ENCODE results near the gene TEPSIN.

The TEPSIN gene

GRCh38 chr17:81267390-81268067 is 28.7 kb upstream of the TEPSIN start:
- DNase-seq, result no peak

GRCh38 chr17:81265576-81265975 is 26.7 kb upstream of the TEPSIN start:
- no peak for DNase-seq

DNA sequence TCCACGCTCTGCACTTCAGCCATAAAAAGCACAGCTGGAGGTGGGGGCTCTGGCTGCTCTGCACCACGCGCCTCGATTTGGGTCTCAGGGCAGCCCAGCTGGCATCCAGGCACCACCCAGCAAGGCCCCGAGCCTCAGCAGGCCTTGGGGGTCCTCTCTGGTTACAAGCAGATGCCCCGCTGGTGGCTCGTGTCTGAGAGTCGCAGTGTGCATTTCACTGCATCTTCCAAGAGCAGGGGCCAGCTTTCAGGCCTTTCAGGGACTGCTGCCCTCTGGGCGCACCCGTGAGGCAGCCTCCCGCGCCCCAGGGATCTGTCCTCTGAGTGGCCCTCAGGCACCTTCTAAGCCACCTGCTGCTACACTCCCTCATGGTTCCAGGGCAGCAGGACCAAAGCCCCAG is 25.8 kb upstream of the TEPSIN start:
- no peak for DNase-seq

GRCh38 chr17:81263371-81264181 is 24.7 kb upstream of the TEPSIN start:
- no peak for DNase-seq

- no peak for DNase-seq
Measured at GRCh38 chr17:81261582-81262336, 22.9 kb upstream of the TEPSIN start.

GRCh38 chr17:81261096-81261495 is 22.2 kb upstream of the TEPSIN start:
- no peak for DNase-seq

DNA sequence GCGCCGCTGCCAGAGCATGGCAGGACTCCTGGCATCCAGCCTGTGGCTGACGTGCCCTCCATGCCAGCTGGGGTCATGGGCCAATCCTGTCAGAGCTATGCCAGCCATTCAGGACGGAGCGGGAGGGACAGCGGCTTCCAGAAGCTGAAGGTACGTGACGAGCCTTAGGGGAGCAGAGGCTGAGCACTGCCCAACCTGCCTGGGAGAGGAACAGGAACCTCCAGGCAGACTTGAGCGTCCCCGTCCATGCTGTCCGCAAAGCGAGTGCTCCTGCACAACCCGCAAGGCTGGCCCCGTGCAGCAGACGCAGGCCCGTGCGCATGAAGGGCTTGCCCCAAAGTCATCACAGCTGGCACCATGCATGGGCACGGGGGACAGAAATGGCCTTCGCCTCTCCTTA is 21.8 kb upstream of the TEPSIN start:
- no peak for DNase-seq

DNA sequence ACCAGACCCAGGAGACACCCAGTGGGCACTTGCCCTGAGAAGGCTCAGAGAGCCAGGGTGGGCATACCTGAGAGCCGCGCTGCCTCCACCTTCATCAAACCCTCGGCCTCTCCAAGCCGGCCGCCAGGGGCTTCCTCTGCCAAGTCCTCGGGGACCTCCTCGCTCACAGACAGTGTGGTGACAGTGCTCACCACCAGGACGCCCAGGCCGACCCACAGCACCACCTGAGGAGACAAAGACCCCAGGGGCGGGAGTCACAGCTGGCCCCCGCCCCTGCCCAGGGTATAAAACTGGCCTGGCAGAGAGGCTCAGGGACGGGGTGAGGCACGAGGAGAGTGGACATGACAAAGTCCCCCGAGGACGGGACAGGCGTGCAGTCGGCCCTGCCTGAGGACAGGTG is 21.3 kb upstream of the TEPSIN start:
- no peak for DNase-seq

GRCh38 chr17:81259058-81259605 is 20.3 kb upstream of the TEPSIN start:
- no peak for DNase-seq

- no peak for DNase-seq
Measured at GRCh38 chr17:81258292-81258691, 19.4 kb upstream of the TEPSIN start.

GRCh38 chr17:81257533-81257932 is 18.7 kb upstream of the TEPSIN start:
- DNase-seq, result no peak

GRCh38 chr17:81256616-81257015 is 17.8 kb upstream of the TEPSIN start:
- DNase-seq, result no peak

- DNase-seq, result peak in 1 of 2 donors; percentile 33
Measured at GRCh38 chr17:81254955-81255717, 16.3 kb upstream of the TEPSIN start.

DNA sequence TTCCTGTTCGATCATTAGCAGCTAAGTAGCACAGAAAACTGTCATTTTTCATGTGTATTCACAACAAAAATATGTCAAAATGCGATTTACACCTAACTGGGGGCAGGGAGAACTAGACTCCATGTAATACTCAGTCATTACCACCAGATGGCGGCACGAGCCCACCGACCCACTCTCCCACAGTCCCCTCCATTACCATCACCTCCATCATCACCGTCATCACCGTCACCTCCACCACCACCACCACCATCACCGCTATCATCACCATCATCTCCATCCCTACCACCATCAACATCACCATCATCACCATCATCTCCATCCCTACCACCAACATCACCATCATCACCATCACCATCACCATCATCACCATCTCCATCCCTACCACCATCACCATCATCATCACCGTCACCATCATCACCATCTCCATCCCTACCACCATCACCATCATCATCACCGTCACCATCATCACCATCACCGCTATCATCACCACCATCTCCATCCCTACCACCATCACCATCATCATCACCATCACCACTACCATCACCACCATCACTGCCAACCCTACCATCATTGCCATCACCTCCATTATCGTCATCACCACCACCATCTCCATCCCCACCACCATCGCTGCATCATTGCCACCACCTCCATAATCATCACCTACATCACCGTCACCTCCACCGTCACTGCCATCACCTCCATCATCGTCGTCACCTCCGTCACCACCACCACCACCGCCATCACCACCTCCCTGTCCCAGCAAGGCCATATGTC is 14.7 kb upstream of the TEPSIN start:
- DNase-seq, result peak; percentile 61 to 73

DNA sequence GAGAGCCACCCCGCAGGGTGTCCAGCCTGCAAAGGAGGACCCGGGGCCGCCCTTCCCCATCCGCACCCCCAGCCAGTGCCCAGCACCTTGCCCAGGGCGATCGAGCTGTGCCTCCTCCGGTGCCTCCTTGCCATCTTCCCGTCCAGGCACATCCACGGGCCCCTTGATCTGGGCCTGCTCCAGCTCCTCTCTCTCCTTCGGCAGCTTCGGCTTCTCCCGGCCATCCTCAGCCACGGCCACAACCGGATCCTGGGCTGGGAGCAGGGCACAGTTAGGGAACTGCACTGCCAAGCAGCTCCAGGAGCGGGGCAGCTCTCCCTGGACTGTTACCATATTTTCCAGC is 14.1 kb upstream of the TEPSIN start:
- DNase-seq, result no peak

DNA sequence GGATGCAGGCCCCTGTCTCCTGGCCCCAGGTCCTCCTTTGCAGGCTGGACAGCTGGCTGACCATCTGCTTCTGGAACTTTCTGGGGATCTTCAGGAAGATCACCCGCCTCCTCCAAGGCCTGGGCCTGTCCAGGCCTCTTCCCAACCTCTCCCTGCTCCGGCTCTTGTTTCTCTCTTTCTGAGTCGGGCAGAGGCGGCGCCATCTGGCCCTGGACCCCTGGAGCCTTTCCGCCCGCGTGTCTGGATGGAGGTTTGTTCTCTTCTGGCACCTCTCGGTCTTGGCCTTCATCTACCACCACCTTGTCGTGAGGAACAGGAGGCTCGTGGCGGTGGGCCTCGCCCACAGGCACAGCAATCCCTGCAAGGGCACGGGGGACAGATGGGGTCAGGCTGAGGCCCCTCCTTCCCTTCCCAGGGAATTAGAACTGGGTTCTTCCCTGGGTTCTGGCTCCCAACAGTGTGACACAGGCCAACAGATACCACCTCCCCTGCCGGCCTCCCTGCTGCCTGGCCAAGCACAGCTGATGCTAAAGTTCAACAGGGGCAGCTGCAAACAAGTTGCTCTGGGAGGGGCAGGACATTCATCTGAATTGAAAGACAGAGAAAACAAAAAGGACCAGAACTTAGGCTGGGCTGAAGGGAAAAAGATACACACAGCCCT is 13.6 kb upstream of the TEPSIN start:
- DNase-seq, result no peak

- no peak for DNase-seq
Measured at GRCh38 chr17:81251709-81252301, 12.9 kb upstream of the TEPSIN start.

DNA sequence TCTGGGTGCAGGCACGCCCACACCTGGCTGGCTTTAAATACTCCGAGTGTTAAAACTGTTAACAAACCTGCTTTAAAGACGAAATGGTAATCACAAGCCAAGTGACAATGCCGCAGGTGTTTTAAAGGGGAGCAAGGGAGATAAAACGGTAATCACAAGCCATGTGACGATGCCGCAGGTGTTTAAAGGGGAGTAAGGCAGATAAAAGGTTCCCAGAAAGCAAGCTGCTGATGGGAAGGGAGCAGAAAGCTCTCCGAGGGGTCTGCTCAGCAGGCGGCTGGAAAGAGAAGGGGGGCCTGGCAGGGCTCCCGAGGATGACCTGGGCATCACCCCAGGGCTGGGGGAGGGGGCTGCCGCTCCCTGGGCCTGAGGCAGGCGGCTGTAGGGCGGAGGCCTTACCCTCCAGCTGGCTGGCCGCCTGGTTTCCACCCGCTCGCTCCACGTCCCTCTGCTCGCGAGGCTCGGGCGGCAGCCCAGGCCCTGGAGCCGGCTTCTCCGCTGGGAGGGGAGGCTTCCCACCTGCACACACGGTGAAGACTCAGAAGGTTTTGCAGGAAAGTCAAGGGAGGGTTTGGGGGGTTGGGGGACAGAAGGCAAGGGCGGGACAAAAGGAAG is 12.3 kb upstream of the TEPSIN start:
- DNase-seq, result no peak

GRCh38 chr17:81250286-81251093 is 11.6 kb upstream of the TEPSIN start:
- no peak for DNase-seq
